SK-N-SH treated with all-trans-retinoic acid at 6 μM for 48 hours (cell line): ENCODE results near the gene TAF10.

ENCODE experiments used
- ATAC-seq: fragments of 200-7000 bp; cut with Tn5 transposase; 3 replicates; pipeline ENCODE4 v1.9.1; 2020; ENCODE audit warnings: mild to moderate bottlenecking, moderate library complexity
- BACH2 ChIP-seq: fragments of 250-450 bp; sonication (Bioruptor Pico); IDR thresholded peaks from 2 replicates; pipeline ENCODE4 v1.9.0; 2021; ENCODE audit warnings: mild to moderate bottlenecking, borderline replicate concordance
- CREB5 ChIP-seq: fragments of 250-450 bp; sonication (Bioruptor Pico); IDR thresholded peaks from 2 replicates; pipeline ENCODE4 v1.5.1; 2020; ENCODE audit warnings: low read depth, mild to moderate bottlenecking, moderate library complexity
- CSDC2 ChIP-seq: fragments of 250-450 bp; sonication (Bioruptor Pico); IDR thresholded peaks from 2 replicates; pipeline ENCODE4 v1.5.0; 2020; ENCODE audit warnings: mild to moderate bottlenecking, moderate library complexity
- CSRNP3 ChIP-seq: fragments of 250-450 bp; sonication (Bioruptor Pico); IDR thresholded peaks from 2 replicates; pipeline ENCODE4 v1.5.1; 2021; ENCODE audit warnings: mild to moderate bottlenecking, moderate library complexity
- ESRRG ChIP-seq: fragments of 250-450 bp; sonication (Bioruptor Pico); IDR thresholded peaks from 2 replicates; pipeline ENCODE4 v1.6.1; 2021; ENCODE audit warnings: mild to moderate bottlenecking
- GLIS3 ChIP-seq: fragments of 250-450 bp; sonication (Bioruptor Pico); IDR thresholded peaks from 2 replicates; pipeline ENCODE4 v1.5.0; 2020; ENCODE audit warnings: mild to moderate bottlenecking, moderate library complexity
- ISL1 ChIP-seq: fragments of 250-450 bp; sonication (Bioruptor Pico); IDR thresholded peaks from 2 replicates; pipeline ENCODE4 v2.1.2; 2022; ENCODE audit warnings: mild to moderate bottlenecking, moderate library complexity
- PATZ1 ChIP-seq: fragments of 250-450 bp; sonication (Bioruptor Pico); IDR thresholded peaks from 2 replicates; pipeline ENCODE4 v1.8.0; 2020; ENCODE audit warnings: mild to moderate bottlenecking, moderate library complexity, borderline replicate concordance
- POU6F1 ChIP-seq: fragments of 250-450 bp; sonication (Bioruptor Pico); IDR thresholded peaks from 2 replicates; pipeline ENCODE4 v1.8.0; 2021; ENCODE audit warnings: low read depth, mild to moderate bottlenecking, moderate library complexity, borderline replicate concordance
- PPARA ChIP-seq: fragments of 250-450 bp; sonication (Bioruptor Pico); IDR thresholded peaks from 2 replicates; pipeline ENCODE4 v1.5.0; 2020; ENCODE audit warnings: mild to moderate bottlenecking, borderline replicate concordance
- RARB ChIP-seq: fragments of 250-450 bp; sonication (Bioruptor Pico); IDR thresholded peaks from 2 replicates; pipeline ENCODE4 v1.8.0; 2021; ENCODE audit warnings: mild to moderate bottlenecking, moderate library complexity
- SNAI2 ChIP-seq: fragments of 250-450 bp; sonication (Bioruptor Pico); IDR thresholded peaks from 2 replicates; pipeline ENCODE4 v1.5.0; 2020; ENCODE audit warnings: mild to moderate bottlenecking, moderate library complexity
- TCF4 ChIP-seq: fragments of 250-450 bp; sonication (Bioruptor Pico); IDR thresholded peaks from 2 replicates; pipeline ENCODE4 v1.8.0; 2021; ENCODE audit warnings: mild to moderate bottlenecking, moderate library complexity, borderline replicate concordance
- TSHZ2 ChIP-seq: fragments of 250-450 bp; sonication (Bioruptor Pico); IDR thresholded peaks from 2 replicates; pipeline ENCODE4 v1.5.0; 2020; ENCODE audit warnings: mild to moderate bottlenecking, moderate library complexity
- ZC3H10 ChIP-seq: fragments of 250-450 bp; sonication (Bioruptor Pico); IDR thresholded peaks from 2 replicates; pipeline ENCODE4 v1.5.1; 2021; ENCODE audit warnings: mild to moderate bottlenecking, moderate library complexity
- ZFP3 ChIP-seq: fragments of 250-450 bp; sonication (Bioruptor Pico); IDR thresholded peaks from 2 replicates; pipeline ENCODE4 v1.5.0; 2020; ENCODE audit warnings: mild to moderate bottlenecking, moderate library complexity
- ZNF565 ChIP-seq: fragments of 450-650 bp; formaldehyde crosslinking; conservative IDR thresholded peaks from 2 replicates; pipeline ENCODE4 v1.5.0; 2020; ENCODE audit warnings: low read depth, mild to moderate bottlenecking, moderate library complexity
- ZNF70 ChIP-seq: fragments of 450-650 bp; formaldehyde crosslinking; IDR thresholded peaks from 2 replicates; pipeline ENCODE4 v1.5.0; 2020; ENCODE audit warnings: mild to moderate bottlenecking, moderate library complexity
- ZNF8 ChIP-seq: fragments of 450-650 bp; formaldehyde crosslinking; IDR thresholded peaks from 2 replicates; pipeline ENCODE4 v1.5.0; 2020; ENCODE audit warnings: mild to moderate bottlenecking, moderate library complexity

The TAF10 gene

GRCh38 chr11:6650104-6650503 is 38.1 kb upstream of the TAF10 start:
- no peak for ATAC-seq
- TF ChIP-seq ZNF8: no peak
- no peak for TF ChIP-seq SNAI2
- TF ChIP-seq POU6F1 (CRISPR knock-in tag): no peak
- no peak for TF ChIP-seq ZC3H10 (CRISPR knock-in tag)
- no peak for TF ChIP-seq CSDC2
- no peak for TF ChIP-seq GLIS3 (CRISPR knock-in tag)
- TF ChIP-seq CREB5 (CRISPR knock-in tag): no peak
- TF ChIP-seq, all 23 proteins: peak for 0

- no peak for ATAC-seq
- TF ChIP-seq PATZ1 (no peak), ZNF8 (no peak), ISL1 (CRISPR knock-in tag) (no peak), PPARA (CRISPR knock-in tag) (no peak), CREB5 (CRISPR knock-in tag) (no peak), ZNF565 (CRISPR knock-in tag) (no peak), ESRRG (no peak), CSDC2 (no peak), RARB (no peak)
These were observed 36.5 kb upstream of the TAF10 start for GRCh38 chr11:6648501-6648900.

- TF ChIP-seq ZNF8: no peak
- TF ChIP-seq ZFP3: no peak
- TF ChIP-seq SNAI2: no peak
- TF ChIP-seq PPARA (CRISPR knock-in tag): no peak
- no peak for TF ChIP-seq ZNF70 (CRISPR knock-in tag)
- no peak for TF ChIP-seq TCF4 (CRISPR knock-in tag)
- no peak for TF ChIP-seq ESRRG
- no peak for TF ChIP-seq RARB
- ATAC-seq: no peak
These were observed 35.8 kb upstream of the TAF10 start for GRCh38 chr11:6647836-6648235.

- TF ChIP-seq TCF4 (CRISPR knock-in tag): peak; percentile 9; the same call in 1 of the 2 replicates
- TF ChIP-seq PPARA (CRISPR knock-in tag): no peak
- TF ChIP-seq CSRNP3 (CRISPR knock-in tag): no peak
These were observed 35.1 kb upstream of the TAF10 start for GRCh38 chr11:6646918-6647679.

GRCh38 chr11:6646576-6646917 is 34.5 kb upstream of the TAF10 start:
- peak; percentile 57 for ATAC-seq
- no peak for TF ChIP-seq BACH2 (CRISPR knock-in tag)
- no peak for TF ChIP-seq TSHZ2
- no peak for TF ChIP-seq POU6F1 (CRISPR knock-in tag)
- no peak for TF ChIP-seq RARB
- TF ChIP-seq PATZ1: 0 out of 2 replicates have a peak, but pooled peaks have one; percentile 42
- TF ChIP-seq ZC3H10 (CRISPR knock-in tag): no peak

More at GRCh38 chr11:6646918-6647679, 35.1 kb upstream of the TAF10 start:
- peak; percentile 63 for ATAC-seq
